HEK293T (cell line): Measurements from ENCODE around the gene GMPPA.

Experiments used
- ARNT ChIP-seq: fragments of 450-650 bp; IDR thresholded peaks from 2 replicates; pipeline ENCODE4 v1.6.1; 2017; ENCODE audit warnings: mild to moderate bottlenecking
- BHLHE40 ChIP-seq: fragments of 450-650 bp; IDR thresholded peaks from 2 replicates; pipeline ENCODE4 v1.6.1; 2016; ENCODE audit warnings: mild to moderate bottlenecking, moderate library complexity, borderline replicate concordance
- CTBP1 ChIP-seq: fragments of 450-650 bp; IDR thresholded peaks from 2 replicates; pipeline ENCODE4 v1.6.1; 2016; ENCODE audit warnings: borderline replicate concordance
- ELF4 ChIP-seq: fragments of 450-650 bp; IDR thresholded peaks from 2 replicates; pipeline ENCODE4 v1.6.1; 2017; ENCODE audit warnings: antibody characterized with exemption
- FOXA1 ChIP-seq: fragments of 450-650 bp; IDR thresholded peaks from 2 replicates; pipeline ENCODE4 v1.6.1; 2016; ENCODE audit warnings: mild to moderate bottlenecking
- FOXM1 ChIP-seq: fragments of 450-650 bp; IDR thresholded peaks from 2 replicates; pipeline ENCODE4 v1.6.1; 2017; ENCODE audit warnings: mild to moderate bottlenecking, borderline replicate concordance
- HDGF ChIP-seq: fragments of 450-650 bp; IDR thresholded peaks from 2 replicates; pipeline ENCODE4 v1.6.1; 2017; ENCODE audit warnings: antibody characterized with exemption, borderline replicate concordance
- L3MBTL2 ChIP-seq: fragments of 450-650 bp; conservative IDR thresholded peaks from 2 replicates; pipeline ENCODE4 v1.6.1; 2016; ENCODE audit warnings: mild to moderate bottlenecking
- LEF1 ChIP-seq: fragments of 450-650 bp; IDR thresholded peaks from 2 replicates; pipeline ENCODE4 v1.6.1; 2017; ENCODE audit warnings: mild to moderate bottlenecking, borderline replicate concordance
- NFRKB ChIP-seq: fragments of 450-650 bp; IDR thresholded peaks from 2 replicates; pipeline ENCODE4 v1.6.1; 2016; ENCODE audit warnings: mild to moderate bottlenecking, moderate library complexity
- SP1 ChIP-seq: fragments of 450-650 bp; IDR thresholded peaks from 2 replicates; pipeline ENCODE4 v1.6.1; 2017
- SUZ12 ChIP-seq: fragments of 450-650 bp; IDR thresholded peaks from 2 replicates; pipeline ENCODE4 v1.6.1; 2016; ENCODE audit warnings: mild to moderate bottlenecking
- TARDBP ChIP-seq: fragments of 450-650 bp; IDR thresholded peaks from 2 replicates; pipeline ENCODE4 v1.6.1; 2016
- TF ChIP-seq, protein P1 (sequence below): fragments of 450-650 bp; IDR thresholded peaks from 2 replicates; pipeline ENCODE4 v1.6.1; 2016

DNA sequence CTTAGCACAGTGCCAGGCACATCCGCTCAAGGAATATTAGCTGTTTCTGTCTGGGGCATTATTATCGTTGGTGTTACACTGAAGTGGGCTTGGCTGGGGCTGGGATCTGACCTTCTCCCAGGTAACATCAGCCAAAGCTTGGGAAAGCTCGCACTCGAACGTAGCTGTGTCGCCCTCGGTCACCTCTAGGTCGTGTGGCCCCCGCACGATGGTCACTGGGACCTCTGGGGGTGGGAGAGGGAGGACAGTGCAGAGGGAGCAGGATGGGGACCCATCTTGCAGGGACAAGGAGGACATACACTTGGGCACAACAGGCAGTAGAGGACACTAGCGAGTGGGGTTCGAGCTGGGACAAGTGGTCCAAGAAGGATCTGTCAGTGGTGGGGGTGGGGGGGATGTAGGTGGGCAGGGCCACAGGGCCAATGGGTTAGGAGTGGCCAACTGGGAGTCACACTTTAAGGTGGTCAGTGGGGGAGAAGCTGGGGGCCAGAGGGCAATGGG lies 54.8 kb downstream of the GMPPA start:
- TF ChIP-seq SP1 (no peak), HDGF (no peak), SUZ12 (no peak), ARNT (no peak), TARDBP (no peak), ELF4 (no peak), BHLHE40 (no peak), CTBP1 (no peak), FOXM1 (no peak), NFRKB (no peak), L3MBTL2 (no peak), LEF1 (no peak), FOXA1 (no peak)
- TF ChIP-seq, protein P1, sequence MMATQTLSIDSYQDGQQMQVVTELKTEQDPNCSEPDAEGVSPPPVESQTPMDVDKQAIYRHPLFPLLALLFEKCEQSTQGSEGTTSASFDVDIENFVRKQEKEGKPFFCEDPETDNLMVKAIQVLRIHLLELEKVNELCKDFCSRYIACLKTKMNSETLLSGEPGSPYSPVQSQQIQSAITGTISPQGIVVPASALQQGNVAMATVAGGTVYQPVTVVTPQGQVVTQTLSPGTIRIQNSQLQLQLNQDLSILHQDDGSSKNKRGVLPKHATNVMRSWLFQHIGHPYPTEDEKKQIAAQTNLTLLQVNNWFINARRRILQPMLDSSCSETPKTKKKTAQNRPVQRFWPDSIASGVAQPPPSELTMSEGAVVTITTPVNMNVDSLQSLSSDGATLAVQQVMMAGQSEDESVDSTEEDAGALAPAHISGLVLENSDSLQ: no peak
